ENCODE data around the gene DNAL1. TPM values are rescaled to one million over a fixed set of nuclear protein-coding genes. Genes with fewer than 3 reads are reported as not detected.

DNAL1 gene
- total and polyA plus RNA-seq, 10 of the 15 experiments (the other 5 are each of a cell fraction or from before 2014, with no cell fraction given), result 2.4 to 18.2 (median 7.4) TPM

- H3K4me3 ChIP-seq, result no peak overlapping the region
- peaks cover 2% of the 10 kb centered on the region for H4K20me1 ChIP-seq (ENCODE audit: control insufficient read depth, insufficient read depth)
- no peak for ATAC-seq
- in situ Hi-C loops (cut with MboI) (no loop called here), intact Hi-C loops (cut with micrococcal nuclease; ENCODE audit: unreplicated experiment) (no loop called here)
- H3K4me1 ChIP-seq (ENCODE audit: control insufficient read depth, insufficient read depth, low read length), result no peaks in the 10 kb centered on the region
- H3K27me3 ChIP-seq (replicated peaks in 1 of 2; ENCODE audit: control insufficient read depth in 2 of 2, insufficient read depth in 2 of 2, low read length in 1 of 2), result no peaks in the 10 kb centered on the region
- H3K9me3 ChIP-seq (replicated peaks; ENCODE audit: control insufficient read depth, insufficient read depth, low read length), result no peaks in the 10 kb centered on the region
- no peak overlapping the region for H2AFZ ChIP-seq (ENCODE audit: control insufficient read depth, low read depth, low read length)
- 99% methylated on average over 10 of the region's 12 CpGs for WGBS (ENCODE audit: insufficient coverage, insufficient replicate concordance, low lambda C conversion rate, missing lambda C conversion rate)
- no peak for FAIRE-seq
- SMC1A ChIA-PET (ENCODE audit: uncharacterized antibody, unreplicated experiment), result no interaction called here
- POLR2A ChIA-PET, result interaction anchor here (0.5 kb wide), 1 partner anchor 33 kb away, joined by 4 read pairs; no protein-coding TSS in a partner anchor
- CTCF ChIA-PET, result interaction anchor here (0.5 to 0.6 kb wide), 2 partner anchors 10 to 105 kb away, joined by 3 read pairs; no protein-coding TSS in a partner anchor
- H3K79me2 ChIP-seq (ENCODE audit: control insufficient read depth, insufficient read depth, low read length), result no peaks in the 10 kb centered on the region
- no peak overlapping the region for H3K4me2 ChIP-seq (ENCODE audit: control insufficient read depth, insufficient read depth)
- RAD21 ChIA-PET (ENCODE audit: unreplicated experiment), result no interaction called here
- no peak overlapping the region for H3K27ac ChIP-seq (ENCODE audit: control insufficient read depth, insufficient read depth)
- H3K9ac ChIP-seq (ENCODE audit: control insufficient read depth, insufficient read depth, low read length), result no peak overlapping the region
- peaks cover 56 to 72% of the 10 kb centered on the region in 2 experiments for H3K36me3 ChIP-seq (ENCODE audit: control insufficient read depth in 2 of 2, insufficient read depth in 2 of 2, low read length in 1 of 2)
- no TSS peak for BruUV-seq (replicated peaks)
- DNase-seq (ENCODE audit: low read depth, low spot score), result no peak
- peak; percentile 66 for TF ChIP-seq POLR2A (IDR thresholded peaks at IDR 0.05; ENCODE audit: low read depth, low read length)
- TF ChIP-seq HDAC2 (IDR thresholded peaks at IDR 0.05), result no peak
These were observed 76.5 kb downstream of the DNAL1 start for GRCh38 chr14:73721101-73721821.

GRCh38 chr14:73722581-73722980, 77.8 kb downstream of the DNAL1 start:
- BruUV-seq (replicated peaks), result no TSS peak
- Histone ChIP-seq H3K9ac (ENCODE audit: control insufficient read depth, insufficient read depth, low read length) (no peak overlapping the region), H3K27ac (ENCODE audit: control insufficient read depth, insufficient read depth) (no peak overlapping the region), H4K20me1 (ENCODE audit: control insufficient read depth, insufficient read depth) (peaks cover 2% of the 10 kb centered on the region), H3K9me3 (replicated peaks; ENCODE audit: control insufficient read depth, insufficient read depth, low read length) (no peaks in the 10 kb centered on the region), H3K27me3 (replicated peaks in 1 of 2; ENCODE audit: control insufficient read depth in 2 of 2, insufficient read depth in 2 of 2, low read length in 1 of 2) (no peaks in the 10 kb centered on the region), H3K4me2 (ENCODE audit: control insufficient read depth, insufficient read depth) (no peak overlapping the region), H3K79me2 (ENCODE audit: control insufficient read depth, insufficient read depth, low read length) (no peaks in the 10 kb centered on the region), H3K4me1 (ENCODE audit: control insufficient read depth, insufficient read depth, low read length) (no peaks in the 10 kb centered on the region), H2AFZ (ENCODE audit: control insufficient read depth, low read depth, low read length) (no peak overlapping the region), H3K36me3 (ENCODE audit: control insufficient read depth in 2 of 2, insufficient read depth in 2 of 2, low read length in 1 of 2) (peaks cover 69 to 75% of the 10 kb centered on the region in 2 experiments), H3K4me3 (no peak overlapping the region)
- WGBS (ENCODE audit: insufficient coverage, insufficient replicate concordance, low lambda C conversion rate, missing lambda C conversion rate), result 99% methylated on average over 10 of the region's 10 CpGs
- DNase-seq (ENCODE audit: low read depth, low spot score) (no peak), FAIRE-seq (no peak), ATAC-seq (no peak)
- RAD21 ChIA-PET (ENCODE audit: unreplicated experiment), result interaction anchor here (1.1 to 2.0 kb wide), 3 partner anchors 10 to 105 kb away, joined by 3 to 4 read pairs (median 3); no protein-coding TSS in a partner anchor
- in situ Hi-C loops (cut with MboI), result no loop called here
- TF ChIP-seq PAX5 (IDR thresholded peaks at IDR 0.05; ENCODE audit: borderline replicate concordance, low read depth, low read length) (no peak), MEF2A (IDR thresholded peaks at IDR 0.05; ENCODE audit: insufficient read depth, low read depth, low read length) (no peak), TAF1 (IDR thresholded peaks at IDR 0.05; ENCODE audit: borderline replicate concordance, low read depth, low read length) (no peak), IKZF2 (IDR thresholded peaks at IDR 0.05) (no peak), ZBTB33 (IDR thresholded peaks at IDR 0.05) (no peak), SIN3A (IDR thresholded peaks at IDR 0.05; ENCODE audit: low read depth, low read length) (no peak), BCL3 (IDR thresholded peaks at IDR 0.05; ENCODE audit: borderline replicate concordance, insufficient read depth, low read depth, low read length, poor library complexity, severe bottlenecking) (no peak), ZBTB11 (CRISPR knock-in tag; IDR thresholded peaks at IDR 0.05) (no peak)
- intact Hi-C loops (cut with micrococcal nuclease; ENCODE audit: unreplicated experiment), result no loop called here
- POLR2A ChIA-PET, result no interaction called here
- CTCF ChIA-PET, result interaction anchor here (1.3 to 1.9 kb wide), 3 partner anchors 9 to 103 kb away, joined by 3 to 8 read pairs (median 5); no protein-coding TSS in a partner anchor
- SMC1A ChIA-PET (ENCODE audit: uncharacterized antibody, unreplicated experiment), result interaction anchor here (1.3 to 1.8 kb wide), 4 partner anchors 10 to 100 kb away, joined by 3 to 8 read pairs (median 3); no protein-coding TSS in a partner anchor

Measured in GM12878 (cell line).